GM13977 (cell line): ENCODE data around the gene JMJD8.

Experiments used
- DNase-seq: peaks from one replicate; pipeline ENCODE4 v3.0.0; 2012; ENCODE audit warnings: low spot score
- CTCF ChIP-seq: IDR thresholded peaks from 2 replicates; pipeline ENCODE4 v1.5.1; 2012; ENCODE audit warnings: mild to moderate bottlenecking, control low read depth; ENCODE audit not compliant: insufficient read depth; ENCODE audit errors: extremely low read depth, missing control alignments
- in situ Hi-C: fragments of 300-500 bp; cut with MboI; formaldehyde crosslinking; loops from one replicate; pipeline ENCODE4 v1.12.0; 2022; ENCODE audit warnings: low sequenced_read_pairs, low pct_unique_long_range_greater_than_20kb, mixed read lengths, inconsistent platforms; ENCODE audit not compliant: unreplicated experiment

The JMJD8 gene

GRCh38 chr16:708959-709358 lies 24.8 kb upstream of the JMJD8 start:
- in situ Hi-C loops = no loop called here
- TF ChIP-seq CTCF = no peak

GRCh38 chr16:708019-708418 lies 23.9 kb upstream of the JMJD8 start:
- in situ Hi-C loops = no loop called here

More at GRCh38 chr16:708959-709358, 24.8 kb upstream of the JMJD8 start:
- DNase-seq = no peak

DNA sequence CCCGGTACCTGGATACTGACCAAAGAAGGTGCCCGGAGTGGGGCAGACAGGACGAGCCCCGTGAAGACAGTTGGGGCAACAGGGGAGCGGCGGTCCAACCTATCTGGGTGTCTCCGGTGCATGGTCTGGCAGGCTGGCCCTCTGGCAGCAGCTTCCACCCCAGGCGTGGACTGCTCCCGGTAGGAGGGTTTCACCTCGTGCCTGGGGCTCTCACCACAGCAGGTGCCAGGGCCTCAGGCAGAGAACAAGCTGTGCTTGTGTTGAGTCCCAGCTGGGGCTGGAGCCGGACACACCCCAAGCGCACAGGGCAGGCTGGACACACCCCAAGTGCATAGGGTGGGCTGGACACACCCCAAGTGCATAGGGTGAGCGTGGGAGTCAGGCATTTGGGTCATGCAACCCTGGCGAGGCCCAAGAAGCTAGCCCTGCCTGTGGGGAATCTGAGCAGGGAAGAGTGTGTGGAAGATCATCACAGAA lies 23.0 kb upstream of the JMJD8 start:
- TF ChIP-seq CTCF = no peak
- in situ Hi-C loops = no loop called here
- DNase-seq = no peak

More at GRCh38 chr16:708019-708418, 23.9 kb upstream of the JMJD8 start:
- DNase-seq = no peak
- TF ChIP-seq CTCF = no peak

DNA sequence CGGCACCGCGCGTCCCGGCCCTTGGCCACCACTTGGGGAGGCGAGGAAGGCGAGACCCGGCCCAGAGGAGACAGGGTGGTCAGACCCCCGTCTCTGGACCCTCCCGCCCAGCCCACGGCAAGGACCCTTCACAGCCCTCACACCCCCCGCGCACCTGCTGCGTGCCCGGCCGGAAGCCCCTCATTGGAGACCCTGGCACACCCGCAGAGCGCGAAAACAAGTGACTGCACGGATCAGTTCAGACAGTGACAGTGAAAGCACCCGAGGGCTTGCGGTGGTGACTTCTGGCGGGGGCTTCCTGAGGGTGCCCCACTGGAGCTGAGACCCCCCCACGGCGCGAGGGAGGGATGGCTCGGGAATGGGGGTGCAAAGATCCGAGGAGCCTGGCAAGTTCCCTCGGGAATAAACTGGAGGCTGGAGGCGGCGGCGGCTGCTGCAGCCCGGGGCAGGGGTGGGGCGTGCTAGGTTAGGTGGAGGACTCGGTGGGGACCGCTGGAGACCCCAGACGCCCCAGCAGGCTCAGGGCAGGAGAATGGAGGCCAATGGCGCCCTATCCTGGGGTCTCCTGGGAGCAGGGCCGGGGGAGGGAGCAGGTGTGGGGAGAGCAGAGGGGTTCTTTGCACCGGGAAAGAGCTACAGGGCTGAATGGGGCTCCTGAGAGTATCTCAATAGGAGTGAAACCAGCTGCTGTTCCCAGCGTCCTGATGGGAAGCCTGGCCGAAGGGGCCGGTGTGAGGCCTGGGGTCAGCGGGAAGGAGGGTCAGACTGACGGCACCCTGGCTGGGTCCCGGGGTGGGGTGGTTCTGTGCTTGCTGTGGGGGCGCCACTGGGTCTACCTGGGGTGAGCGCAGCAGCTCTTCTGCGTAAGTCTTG lies 22.3 kb upstream of the JMJD8 start:
- no peak for DNase-seq
- no peak for TF ChIP-seq CTCF
- in situ Hi-C loops = no loop called here

DNA sequence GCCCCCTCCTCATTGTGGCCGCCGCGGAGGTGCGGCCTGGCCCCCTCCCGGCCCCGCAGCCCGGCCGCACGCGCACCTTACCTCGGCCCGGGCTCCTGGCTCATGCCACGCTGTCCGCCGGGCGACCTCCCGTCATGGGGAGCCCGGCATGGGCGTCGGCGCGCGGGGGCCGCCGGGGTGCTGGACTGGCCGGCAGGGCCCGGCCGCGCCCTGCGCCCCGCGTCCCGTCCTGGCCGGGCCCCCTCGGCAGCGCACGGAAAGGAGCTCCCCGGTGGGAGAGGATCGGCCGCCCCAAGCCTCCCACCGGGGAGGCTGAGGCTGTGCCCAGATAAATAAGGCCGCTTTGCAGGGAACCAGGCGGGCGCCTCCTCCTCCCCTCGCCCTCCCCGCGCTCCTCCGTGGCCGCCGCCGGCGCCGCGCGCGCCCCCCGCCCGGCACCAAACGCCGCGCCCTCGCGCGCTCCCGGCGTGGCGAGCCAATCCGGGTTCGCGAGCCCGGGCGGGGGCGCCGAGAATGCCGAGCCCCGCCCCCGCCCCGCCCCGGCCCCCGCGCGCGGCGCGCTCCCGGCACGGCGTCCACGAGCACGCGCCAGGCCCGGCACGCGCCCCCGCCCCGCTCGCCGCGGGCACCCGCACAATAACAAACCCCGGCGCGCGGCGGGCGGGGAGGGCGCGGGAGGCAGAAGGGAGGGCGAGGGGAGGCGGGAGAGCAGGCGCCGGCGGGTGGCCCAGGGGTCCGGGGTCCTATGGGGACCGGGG lies 21.5 kb upstream of the JMJD8 start, which contains the start of gene FBXL16:
FBXL16 (minus strand) TSS at position 371 of the 758 bp plus-strand sequence. CDS start 8,396 bp downstream, outside the sequence.
- in situ Hi-C loops = no loop called here
- DNase-seq = no peak
- no peak for TF ChIP-seq CTCF

DNA sequence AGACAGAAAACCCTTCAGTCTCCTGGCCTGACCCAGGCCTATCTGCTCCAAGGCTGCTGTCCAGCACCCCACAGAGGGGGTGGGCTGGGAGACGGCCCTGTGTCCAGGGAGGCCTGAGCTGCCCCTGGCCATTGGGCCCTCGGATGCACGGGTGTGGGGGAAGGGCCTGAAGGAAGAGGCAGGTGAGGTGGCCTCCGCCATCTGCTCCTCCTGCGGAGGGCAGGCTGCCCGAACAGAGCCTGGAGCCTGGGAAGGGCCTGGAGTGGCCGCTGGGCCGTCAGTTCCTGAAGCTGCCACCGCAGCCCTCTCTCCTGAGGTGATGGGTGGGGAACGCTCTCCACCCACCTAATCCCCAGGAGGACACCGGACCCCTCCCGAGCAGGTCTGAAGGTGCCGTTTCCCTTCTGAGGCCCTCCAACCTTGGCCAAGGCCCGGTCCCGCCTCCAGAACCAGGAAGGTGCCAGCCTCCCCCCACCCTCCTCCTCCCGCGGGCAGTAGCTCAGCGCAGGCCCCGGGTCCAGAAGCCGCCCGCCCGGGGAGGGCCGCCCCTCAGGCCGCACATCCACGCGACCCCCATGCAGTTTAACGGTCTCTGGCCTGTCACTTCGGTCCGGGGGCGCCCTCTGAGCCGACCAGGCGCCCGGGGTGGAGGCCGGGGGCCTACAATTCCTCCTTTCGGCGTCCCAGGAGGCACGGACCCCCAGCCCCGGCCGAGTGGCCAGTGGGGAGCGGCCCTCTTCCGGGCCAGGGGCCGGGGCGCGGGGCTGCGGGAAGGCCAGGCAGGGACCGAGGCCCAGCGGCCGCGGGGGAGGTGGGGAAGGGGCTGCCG lies 20.6 kb upstream of the JMJD8 start:
- DNase-seq = no peak
- TF ChIP-seq CTCF = no peak
- in situ Hi-C loops = no loop called here
